NB4 (cell line): ENCODE data around the gene TPBG.

Source experiments
- CTCF ChIP-seq: IDR thresholded peaks from one replicate; pipeline ENCODE4 v1.5.1; 2012; ENCODE audit warnings: low read depth, low read length
- POLR2A ChIP-seq: IDR thresholded peaks from 2 replicates; pipeline ENCODE4 v1.6.1; 2011; ENCODE audit warnings: mild to moderate bottlenecking; ENCODE audit not compliant: insufficient read length; ENCODE audit errors: extremely low read depth

GRCh38 chr6:82333781-82334180 lies 29.8 kb upstream of the TPBG start:
- TF ChIP-seq CTCF (no peak), POLR2A (no peak)
